Femur (tissue), 1 donor: ENCODE data around the gene FAM78A.
"Not testable (repeated sequence)": the region's sequence is repeated elsewhere in the genome, so short reads cannot be mapped to it uniquely, and the experiment has no call there.

Experiments
- DNase-seq: peaks from one replicate; pipeline ENCODE4 v3.0.0-alpha.2; 2017

Gene FAM78A

GRCh38 chr9:131262327-131263032, 13.8 kb downstream of the FAM78A start:
- DNase-seq = no peak

GRCh38 chr9:131260751-131261452, 15.4 kb downstream of the FAM78A start:
- DNase-seq = no peak

GRCh38 chr9:131259916-131260597, 16.3 kb downstream of the FAM78A start:
- no peak for DNase-seq

GRCh38 chr9:131259432-131259898, 16.8 kb downstream of the FAM78A start:
- DNase-seq = no peak

- DNase-seq = no peak
These were observed 17.4 kb downstream of the FAM78A start for GRCh38 chr9:131258698-131259431.

- peak; percentile 41 for DNase-seq
These were observed 18.1 kb downstream of the FAM78A start for GRCh38 chr9:131258186-131258585.

GRCh38 chr9:131257266-131258025, 18.9 kb downstream of the FAM78A start:
- peak; percentile 17 for DNase-seq

GRCh38 chr9:131255676-131256197, 20.6 kb downstream of the FAM78A start:
- no peak for DNase-seq

- DNase-seq = no peak
These were observed 21.7 kb downstream of the FAM78A start for GRCh38 chr9:131254626-131255025.

- DNase-seq = peak; percentile 75
These were observed 22.3 kb downstream of the FAM78A start for GRCh38 chr9:131253891-131254491.

GRCh38 chr9:131252120-131252519, 24.2 kb downstream of the FAM78A start:
- no peak for DNase-seq

GRCh38 chr9:131246618-131247017, 29.7 kb downstream of the FAM78A start:
- DNase-seq = no peak

- not testable (repeated sequence) for DNase-seq
These were observed 32.0 kb downstream of the FAM78A start for GRCh38 chr9:131244331-131244730.

- no peak for DNase-seq
These were observed 36.0 kb downstream of the FAM78A start for GRCh38 chr9:131240047-131240921.

- DNase-seq = no peak
These were observed 36.9 kb downstream of the FAM78A start for GRCh38 chr9:131239161-131239975.

- DNase-seq = peak; percentile 88
These were observed 37.8 kb downstream of the FAM78A start for GRCh38 chr9:131238402-131239021.

- DNase-seq = peak; percentile 84
These were observed 38.3 kb downstream of the FAM78A start for GRCh38 chr9:131237931-131238401.

- DNase-seq = no peak
These were observed 39.0 kb downstream of the FAM78A start for GRCh38 chr9:131237291-131237690.

GRCh38 chr9:131236761-131237160, 39.5 kb downstream of the FAM78A start:
- DNase-seq = no peak
